OCI-LY3 (cell line): ENCODE data around the gene JPH3.

Experiments used
- H2AFZ ChIP-seq: fragments of 200-600, 300-600 bp; shearing (Covaris generic); 2 replicates; pipeline ENCODE4 v1.6.0; 2014; ENCODE audit warnings: antibody characterized with exemption, low read depth, low read length
- H3K27ac ChIP-seq: fragments of 200-600, 300-600 bp; sonication (generic); 2 replicates; pipeline ENCODE4 v1.5.1; 2014; ENCODE audit warnings: mild to moderate bottlenecking, low read length, moderate library complexity, mixed read lengths
- H3K27me3 ChIP-seq: fragments of 200-600, 300-600 bp; sonication (generic); 2 replicates; pipeline ENCODE4 v1.6.1; 2014; ENCODE audit warnings: low read depth, low read length, mixed read lengths
- H3K36me3 ChIP-seq: fragments of 200-600, 300-600 bp; sonication (generic); replicated peaks from 2 replicates; pipeline ENCODE3; 2014; ENCODE audit warnings: low read depth, low read length, mixed read lengths
- H3K4me1 ChIP-seq: fragments of 300-600, 200-600 bp; sonication (generic); 2 replicates; pipeline ENCODE4 v1.6.1; 2014; ENCODE audit warnings: low read length, mixed read lengths
- H3K4me2 ChIP-seq: fragments of 200-600, 300-600 bp; sonication (generic); 2 replicates; pipeline ENCODE4 v1.6.1; 2014; ENCODE audit warnings: low read length, mixed read lengths
- H3K4me3 ChIP-seq: fragments of 300-600, 200-600 bp; sonication (generic); 2 replicates; pipeline ENCODE4 v1.5.1; 2014; ENCODE audit warnings: antibody characterized with exemption, mild to moderate bottlenecking, low read length, moderate library complexity
- H3K79me2 ChIP-seq: fragments of 300-600, 200-600 bp; shearing (Covaris generic); 2 replicates; pipeline ENCODE4 v1.6.1; 2014; ENCODE audit warnings: mild to moderate bottlenecking, low read length, mixed read lengths
- H3K9ac ChIP-seq: fragments of 300-600, 200-600 bp; shearing (Covaris generic); 2 replicates; pipeline ENCODE4 v1.6.0; 2014; ENCODE audit warnings: mild to moderate bottlenecking, low read length, moderate library complexity
- H3K9me3 ChIP-seq: fragments of 200-600, 300-600 bp; shearing (Covaris generic); 2 replicates; pipeline ENCODE4 v1.6.1; 2014; ENCODE audit warnings: low read length, mixed read lengths; ENCODE audit not compliant: insufficient read depth
- H4K20me1 ChIP-seq: fragments of 200-600, 300-600 bp; sonication (generic); 2 replicates; pipeline ENCODE4 v1.6.1; 2016; ENCODE audit warnings: low read length, mixed read lengths; ENCODE audit not compliant: insufficient read depth
- EZH2phosphoT487 ChIP-seq: fragments of 200-600 bp; shearing (Covaris generic); IDR thresholded peaks from 2 replicates; pipeline ENCODE4 v1.6.1; 2018; ENCODE audit warnings: antibody characterized with exemption, mixed run types, low read depth
- TF ChIP-seq, protein P1 (sequence below): fragments of 200-600, 300-600 bp; sonication (generic); IDR thresholded peaks from 2 replicates; pipeline ENCODE4 v1.5.1; 2014; ENCODE audit warnings: antibody characterized with exemption, low read length, low read depth

JPH3 gene

GRCh38 chr16:87582966-87583325 is 19.4 kb upstream of the JPH3 start:
- TF ChIP-seq EZH2phosphoT487, result no peak
- TF ChIP-seq, protein P1, sequence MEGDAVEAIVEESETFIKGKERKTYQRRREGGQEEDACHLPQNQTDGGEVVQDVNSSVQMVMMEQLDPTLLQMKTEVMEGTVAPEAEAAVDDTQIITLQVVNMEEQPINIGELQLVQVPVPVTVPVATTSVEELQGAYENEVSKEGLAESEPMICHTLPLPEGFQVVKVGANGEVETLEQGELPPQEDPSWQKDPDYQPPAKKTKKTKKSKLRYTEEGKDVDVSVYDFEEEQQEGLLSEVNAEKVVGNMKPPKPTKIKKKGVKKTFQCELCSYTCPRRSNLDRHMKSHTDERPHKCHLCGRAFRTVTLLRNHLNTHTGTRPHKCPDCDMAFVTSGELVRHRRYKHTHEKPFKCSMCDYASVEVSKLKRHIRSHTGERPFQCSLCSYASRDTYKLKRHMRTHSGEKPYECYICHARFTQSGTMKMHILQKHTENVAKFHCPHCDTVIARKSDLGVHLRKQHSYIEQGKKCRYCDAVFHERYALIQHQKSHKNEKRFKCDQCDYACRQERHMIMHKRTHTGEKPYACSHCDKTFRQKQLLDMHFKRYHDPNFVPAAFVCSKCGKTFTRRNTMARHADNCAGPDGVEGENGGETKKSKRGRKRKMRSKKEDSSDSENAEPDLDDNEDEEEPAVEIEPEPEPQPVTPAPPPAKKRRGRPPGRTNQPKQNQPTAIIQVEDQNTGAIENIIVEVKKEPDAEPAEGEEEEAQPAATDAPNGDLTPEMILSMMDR, result no peak
- no peaks in the 10 kb centered on the region for H3K27me3 ChIP-seq
- H3K9ac ChIP-seq, result no peak overlapping the region
- H3K4me2 ChIP-seq, result no peak overlapping the region
- H2AFZ ChIP-seq, result no peak overlapping the region
- no peaks in the 10 kb centered on the region for H3K79me2 ChIP-seq
- H3K9me3 ChIP-seq, result no peaks in the 10 kb centered on the region
- H4K20me1 ChIP-seq, result no peaks in the 10 kb centered on the region
- H3K36me3 ChIP-seq, result no peaks in the 10 kb centered on the region
- no peak overlapping the region for H3K4me3 ChIP-seq
- H3K27ac ChIP-seq, result no peak overlapping the region
- no peaks in the 10 kb centered on the region for H3K4me1 ChIP-seq

DNA sequence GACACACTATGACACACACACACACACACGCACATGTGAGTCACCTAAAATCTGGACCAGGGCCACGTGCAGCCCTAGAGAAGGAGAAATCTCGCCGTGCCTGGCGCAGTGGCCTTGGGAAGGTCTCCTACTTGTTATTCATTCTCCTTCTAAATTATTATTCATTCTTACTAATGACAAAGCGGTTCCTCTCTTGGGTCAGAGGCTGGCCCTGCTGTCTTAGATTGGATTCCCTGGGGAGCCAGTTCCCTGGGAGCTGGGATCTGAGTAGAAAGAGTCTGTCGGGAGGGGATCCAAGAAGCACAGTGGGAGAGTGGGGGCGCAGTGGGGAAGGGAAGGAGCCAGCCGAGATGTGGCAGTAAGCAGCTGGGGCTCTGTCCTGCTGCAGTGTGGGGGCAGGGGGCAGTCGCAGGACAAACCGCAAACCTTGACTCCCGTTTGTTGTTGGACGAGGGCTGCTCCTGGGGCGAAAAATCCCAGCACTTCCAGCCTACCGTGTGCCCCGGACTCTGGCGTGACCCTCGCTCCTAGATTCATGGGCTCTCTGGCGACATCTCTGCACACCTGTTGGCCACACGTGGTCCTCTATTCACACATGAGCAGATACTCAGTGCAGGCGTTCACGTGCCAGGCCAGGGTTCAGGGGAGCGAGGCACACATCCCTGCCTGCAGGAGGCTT is 18.7 kb upstream of the JPH3 start:
- Histone ChIP-seq H3K9ac (no peak overlapping the region), H4K20me1 (no peaks in the 10 kb centered on the region), H3K4me2 (no peak overlapping the region), H2AFZ (no peak overlapping the region), H3K27me3 (no peaks in the 10 kb centered on the region), H3K36me3 (no peaks in the 10 kb centered on the region), H3K27ac (no peak overlapping the region), H3K9me3 (no peaks in the 10 kb centered on the region), H3K4me3 (no peak overlapping the region), H3K79me2 (no peaks in the 10 kb centered on the region), H3K4me1 (no peaks in the 10 kb centered on the region)
- no peak for TF ChIP-seq EZH2phosphoT487
- TF ChIP-seq, protein P1, result no peak

GRCh38 chr16:87584271-87584670 is 18.0 kb upstream of the JPH3 start:
- no peak overlapping the region for H3K9ac ChIP-seq
- H3K36me3 ChIP-seq, result no peaks in the 10 kb centered on the region
- no peaks in the 10 kb centered on the region for H3K27me3 ChIP-seq
- no peak overlapping the region for H2AFZ ChIP-seq
- H3K4me3 ChIP-seq, result no peak overlapping the region
- H3K4me2 ChIP-seq, result no peak overlapping the region
- no peaks in the 10 kb centered on the region for H3K4me1 ChIP-seq
- H3K27ac ChIP-seq, result no peak overlapping the region
- no peaks in the 10 kb centered on the region for H4K20me1 ChIP-seq
- no peaks in the 10 kb centered on the region for H3K9me3 ChIP-seq
- no peaks in the 10 kb centered on the region for H3K79me2 ChIP-seq
- TF ChIP-seq, protein P1, result no peak
- no peak for TF ChIP-seq EZH2phosphoT487

- no peaks in the 10 kb centered on the region for H3K9me3 ChIP-seq
- no peak for TF ChIP-seq EZH2phosphoT487
- TF ChIP-seq, protein P1, result no peak
These were observed 17.3 kb upstream of the JPH3 start for GRCh38 chr16:87584975-87585374.

More at GRCh38 chr16:87584975-87585374, 17.3 kb upstream of the JPH3 start:
- H4K20me1 ChIP-seq, result no peaks in the 10 kb centered on the region
- H3K27me3 ChIP-seq, result no peaks in the 10 kb centered on the region
- no peak overlapping the region for H3K27ac ChIP-seq
- H3K4me2 ChIP-seq, result no peak overlapping the region
- no peaks in the 10 kb centered on the region for H3K36me3 ChIP-seq
- no peak overlapping the region for H2AFZ ChIP-seq
- H3K79me2 ChIP-seq, result no peaks in the 10 kb centered on the region
- H3K9ac ChIP-seq, result no peak overlapping the region
- H3K4me1 ChIP-seq, result no peaks in the 10 kb centered on the region
- no peak overlapping the region for H3K4me3 ChIP-seq
